Testis (tissue), 3 donors: ENCODE measurements around the gene C5orf63. TPM values are rescaled to one million over a fixed set of nuclear protein-coding genes. Genes with fewer than 3 reads are reported as not detected.

ENCODE experiments used
- DNase-seq: peaks from one replicate; pipeline ENCODE4 v3.0.0-alpha.2; 2019
- H3K27ac ChIP-seq, 2 donors: fragments of 200-600 bp; sonication (generic); one replicate each; pipeline ENCODE4 v1.5.1; 2019
- H3K27me3 ChIP-seq: fragments of 200-600 bp; sonication (generic); one replicate; pipeline ENCODE4 v1.5.1; 2019
- H3K36me3 ChIP-seq: fragments of 200-600 bp; sonication (generic); one replicate; pipeline ENCODE4 v1.5.1; 2017; ENCODE audit warnings: low read depth; ENCODE audit errors: missing control alignments
- H3K4me1 ChIP-seq: fragments of 200-600 bp; sonication (generic); one replicate; pipeline ENCODE4 v1.5.1; 2019
- H3K4me3 ChIP-seq, 2 donors: fragments of 200-600 bp; sonication (generic); one replicate each; pipeline ENCODE4 v1.5.1; 2017 to 2019
- H3K9me3 ChIP-seq: fragments of 200-600 bp; sonication (generic); one replicate; pipeline ENCODE4 v1.5.1; 2017
- CTCF ChIP-seq, 3 experiments: fragments of 450-650 bp in 2 of 3; fragments of 200-600 bp in 1 of 3; sonication (generic) in 1 of 3; IDR thresholded peaks; one replicate each; pipeline ENCODE4 v1.5.1; 2016 to 2019; ENCODE audit warnings: antibody characterized with exemption in 3 of 3, mild to moderate bottlenecking in 2 of 3, moderate library complexity in 1 of 3
- POLR2A ChIP-seq: fragments of 450-650 bp; IDR thresholded peaks from one replicate; pipeline ENCODE4 v1.6.1; 2017; ENCODE audit warnings: antibody characterized with exemption, mild to moderate bottlenecking, moderate library complexity
- WGBS, 2 donors: methylation state at CpG; one replicate each; pipeline ENCODE4 v1.1.5; 2018; 5-methylcytosine and 5-hydroxymethylcytosine counted together
- intact Hi-C: fragments of 100-400 bp; cut with DNase I; formaldehyde crosslinking; loops from one replicate; pipeline ENCODE4 v1.15.1; 2023; ENCODE audit warnings: low total_unique reads
- polyA plus RNA-seq: library from polyadenylated mRNA; stranded (reverse); fragments of 350-450 nt; fragmentation: Illumina TruSeq; extraction: RNeasy Lipid Tissue Mini Kit (QIAGEN cat#74804); gene quantifications from one replicate; pipeline ENCODE4 v1.2.3, GENCODE V29; 2014; ENCODE audit warnings: low read depth, low replicate concordance; ENCODE audit not compliant: insufficient read depth
- total RNA-seq, 2 donors: library from RNA; depleted of rRNA; stranded (reverse); fragments of >200 nt; gene quantifications; one replicate each; pipeline ENCODE4 v1.2.3, GENCODE V29; 2016

C5orf63 gene
- total and polyA plus RNA-seq, 3 donors from 2014 or later: 17.8 to 27.4 (median 18.9) TPM

GRCh38 chr5:127030259-127031146 lies 42.8 kb downstream of the C5orf63 start, which contains the start of gene MARCHF3:
TSS of gene MARCHF3 (minus strand) at chr5:127030558. CDS start at chr5:126918171, 112,387 bp downstream.
- TF ChIP-seq CTCF (IDR thresholded peaks at IDR 0.05) (peak in 2 of 3 experiments; percentile 15 to 39), POLR2A (peak; percentile 81)
- intact Hi-C loops: no loop called here

GRCh38 chr5:127029581-127030258 lies 43.6 kb downstream of the C5orf63 start:
- Histone ChIP-seq H3K4me3 (peak overlapping the region; percentile 83 to 89), H3K36me3 (no peaks in the 10 kb centered on the region), H3K27me3 (no peaks in the 10 kb centered on the region), H3K9me3 (no peaks in the 10 kb centered on the region), H3K27ac (peak overlapping the region; percentile 84 to 93), H3K4me1 (peaks cover 12% of the 10 kb centered on the region)
- TF ChIP-seq CTCF (IDR thresholded peaks at IDR 0.05): peak; percentile 27 to 55 (median 28)
- TF ChIP-seq POLR2A: no peak
- intact Hi-C loops: no loop called here
- WGBS, 2 donors: 0 to 3% methylated on average over 23 to 30 of the region's 51 CpGs
- DNase-seq: peak; percentile 74

More at GRCh38 chr5:127030259-127031146, 42.8 kb downstream of the C5orf63 start, which contains the start of gene MARCHF3:
- H3K27ac ChIP-seq: peak within 1 kb of the TSS; percentile 84 to 93
- 0 to 1% methylated on average over 45 to 53 of the region's 97 CpGs for WGBS, 2 donors
- no peaks in the 10 kb centered on the region for H3K9me3 ChIP-seq
- peak; percentile 95 for DNase-seq
- no peaks in the 10 kb centered on the region for H3K36me3 ChIP-seq
- peaks cover 12% of the 10 kb centered on the region for H3K4me1 ChIP-seq
- H3K4me3 ChIP-seq: peak within 1 kb of the TSS; percentile 83 to 89
- no peaks in the 10 kb centered on the region for H3K27me3 ChIP-seq

GRCh38 chr5:127028822-127029457 lies 44.4 kb downstream of the C5orf63 start:
- intact Hi-C loops: no loop called here
- H3K27ac ChIP-seq: no peak overlapping the region
- DNase-seq: peak; percentile 28
- no peaks in the 10 kb centered on the region for H3K27me3 ChIP-seq
- TF ChIP-seq CTCF (IDR thresholded peaks at IDR 0.05) (no peak), POLR2A (no peak)
- no peaks in the 10 kb centered on the region for H3K9me3 ChIP-seq
- WGBS, 2 donors: 46% methylated on average over 12 of the region's 12 CpGs
- H3K4me3 ChIP-seq: peak overlapping the region; percentile 83 to 89
- H3K36me3 ChIP-seq: no peaks in the 10 kb centered on the region
- H3K4me1 ChIP-seq: peaks cover 12% of the 10 kb centered on the region

GRCh38 chr5:127027539-127027938 lies 45.8 kb downstream of the C5orf63 start:
- Histone ChIP-seq H3K27me3 (no peaks in the 10 kb centered on the region), H3K9me3 (no peaks in the 10 kb centered on the region), H3K4me1 (peaks cover 12% of the 10 kb centered on the region), H3K36me3 (no peaks in the 10 kb centered on the region), H3K27ac (no peak overlapping the region), H3K4me3 (no peak overlapping the region)
- intact Hi-C loops: no loop called here
- no peak for DNase-seq
- TF ChIP-seq POLR2A (no peak), CTCF (IDR thresholded peaks at IDR 0.05) (no peak)
- WGBS, 2 donors: 94 to 95% methylated on average over 1 of the region's 1 CpG
